Smooth muscle cell (in vitro differentiated cells): ENCODE results near the gene DOCK4. TPM values are rescaled to one million over a fixed set of nuclear protein-coding genes. Genes with fewer than 3 reads are reported as not detected.

Source experiments
- DNase-seq: peaks from one replicate; lab custom pipeline; 2025; ENCODE audit not compliant: unreplicated experiment; lab: John Stamatoyannopoulos, UW
- H2AFZ ChIP-seq: fragments of 200-600 bp; sonication (generic); 2 replicates; pipeline ENCODE4 v1.6.0; 2016; ENCODE audit warnings: antibody characterized with exemption, low read depth, mild to moderate bottlenecking
- H3F3A ChIP-seq: fragments of 200-600 bp; sonication (generic); 2 replicates; pipeline ENCODE4 v1.6.0; 2017; ENCODE audit warnings: antibody characterized with exemption, low read depth
- H3K27ac ChIP-seq: fragments of 200-600 bp; sonication (generic); 2 replicates; pipeline ENCODE4 v1.5.1; 2016; ENCODE audit warnings: low read depth, mild to moderate bottlenecking
- H3K27me3 ChIP-seq: fragments of 200-600 bp; sonication (generic); 2 replicates; pipeline ENCODE4 v1.6.1; 2016; ENCODE audit warnings: low read depth, mild to moderate bottlenecking
- H3K36me3 ChIP-seq: fragments of 200-600 bp; sonication (generic); 2 replicates; pipeline ENCODE4 v1.5.1; 2016; ENCODE audit warnings: low read depth
- H3K4me1 ChIP-seq: fragments of 200-600 bp; sonication (generic); 2 replicates; pipeline ENCODE4 v1.5.1; 2016; ENCODE audit warnings: low read depth
- H3K4me2 ChIP-seq: fragments of 200-600 bp; sonication (generic); 2 replicates; pipeline ENCODE4 v1.6.0; 2016; ENCODE audit warnings: mild to moderate bottlenecking
- H3K4me3 ChIP-seq: fragments of 200-600 bp; sonication (generic); 2 replicates; pipeline ENCODE4 v1.5.1; 2016; ENCODE audit warnings: mild to moderate bottlenecking
- H3K79me2 ChIP-seq: fragments of 200-600 bp; sonication (generic); 2 replicates; pipeline ENCODE4 v1.6.0; 2016; ENCODE audit warnings: low read depth, mild to moderate bottlenecking
- H3K9ac ChIP-seq: fragments of 200-600 bp; sonication (generic); 2 replicates; pipeline ENCODE4 v1.6.0; 2016; ENCODE audit warnings: low read depth
- H3K9me3 ChIP-seq: fragments of 200-600 bp; sonication (generic); replicated peaks from 2 replicates; pipeline ENCODE4 v1.5.1; 2016; ENCODE audit warnings: low read depth
- H4K20me1 ChIP-seq: fragments of 200-600 bp; sonication (generic); 2 replicates; pipeline ENCODE4 v1.6.0; 2016; ENCODE audit warnings: low read depth
- CTCF ChIP-seq: fragments of 200-600 bp; sonication (generic); IDR thresholded peaks from 2 replicates; pipeline ENCODE4 v1.5.1; 2017; ENCODE audit warnings: borderline replicate concordance, mild to moderate bottlenecking, antibody characterized with exemption; ENCODE audit not compliant: insufficient read depth, poor library complexity, severe bottlenecking
- WGBS: methylation state at CpG from one replicate; pipeline ENCODE4 v1.1.7; 2016; ENCODE audit warnings: low lambda C conversion rate; 5-methylcytosine and 5-hydroxymethylcytosine counted together
- polyA plus RNA-seq: library from polyadenylated mRNA; unstranded; fragments of >200 nt; fragmentation: Nextera tagmentation; extraction: Ambion mirVana; gene quantifications from 2 replicates; pipeline ENCODE4 v1.2.1, GENCODE V29; 2016
- total RNA-seq: library from RNA; depleted of rRNA; stranded (reverse); fragments of >200 nt; gene quantifications from 2 replicates; pipeline ENCODE4 v1.2.3, GENCODE V29; 2014

DOCK4 gene
- total and polyA plus RNA-seq, 2 experiments from 2014 or later, result 7.4 to 20.5 TPM

DNA sequence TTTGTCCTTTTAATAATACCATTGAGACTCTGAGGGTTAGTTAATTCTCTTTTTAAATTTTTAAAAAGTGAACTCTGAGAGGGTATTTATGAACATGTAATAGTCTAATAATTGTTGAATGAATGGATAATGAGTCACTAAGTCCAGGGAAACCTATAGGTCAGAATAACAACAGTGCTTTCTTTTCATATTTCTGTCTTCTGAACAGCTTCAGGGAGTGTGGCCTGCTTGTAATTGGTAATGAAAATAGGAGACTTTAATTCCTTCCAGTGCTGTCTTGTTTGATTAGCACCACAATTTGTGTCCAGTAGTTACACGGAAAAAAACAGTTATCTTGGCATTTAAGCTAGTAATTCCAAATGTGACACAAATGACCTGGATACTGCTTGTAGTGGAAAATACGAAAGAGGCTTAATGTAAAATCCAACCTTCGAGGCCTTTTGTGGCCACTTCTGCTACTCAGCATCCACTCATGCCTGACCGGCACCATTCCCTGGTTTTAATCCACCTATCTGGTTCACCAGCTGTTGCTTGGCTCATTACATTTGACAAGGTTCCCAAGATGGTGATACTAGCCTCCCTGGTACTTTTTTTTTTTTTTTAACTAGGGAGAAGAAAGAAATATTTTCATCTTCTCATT, 494.7 kb downstream of the DOCK4 start:
- no peaks in the 10 kb centered on the region for H3K27me3 ChIP-seq
- 84% methylated on average over 4 of the region's 4 CpGs for WGBS
- no peak overlapping the region for H2AFZ ChIP-seq
- H4K20me1 ChIP-seq, result no peaks in the 10 kb centered on the region
- TF ChIP-seq CTCF, result no peak
- no peak for DNase-seq
- no peak overlapping the region for H3K4me2 ChIP-seq
- H3K4me3 ChIP-seq, result no peak overlapping the region
- H3K27ac ChIP-seq, result no peak overlapping the region
- no peaks in the 10 kb centered on the region for H3K4me1 ChIP-seq
- no peaks in the 10 kb centered on the region for H3K9me3 ChIP-seq
- H3K36me3 ChIP-seq, result no peaks in the 10 kb centered on the region
- H3F3A ChIP-seq, result no peaks in the 10 kb centered on the region
- no peak overlapping the region for H3K9ac ChIP-seq
- H3K79me2 ChIP-seq, result no peaks in the 10 kb centered on the region

GRCh38 chr7:111710839-111711380, 495.3 kb downstream of the DOCK4 start:
- Histone ChIP-seq H3K36me3 (no peaks in the 10 kb centered on the region), H3K27ac (no peak overlapping the region), H3K9me3 (no peaks in the 10 kb centered on the region), H3K4me2 (no peak overlapping the region), H3K9ac (no peak overlapping the region), H2AFZ (no peak overlapping the region), H3K4me3 (no peak overlapping the region), H3F3A (no peaks in the 10 kb centered on the region), H3K4me1 (no peaks in the 10 kb centered on the region), H3K27me3 (no peaks in the 10 kb centered on the region), H3K79me2 (no peaks in the 10 kb centered on the region), H4K20me1 (no peaks in the 10 kb centered on the region)
- 100% methylated on average over 1 of the region's 1 CpG for WGBS
- no peak for DNase-seq
- TF ChIP-seq CTCF, result no peak

- H3K4me1 ChIP-seq, result no peaks in the 10 kb centered on the region
- no peaks in the 10 kb centered on the region for H3F3A ChIP-seq
- H3K79me2 ChIP-seq, result no peaks in the 10 kb centered on the region
- 85% methylated on average over 4 of the region's 4 CpGs for WGBS
- no peak overlapping the region for H3K4me2 ChIP-seq
- no peak overlapping the region for H3K9ac ChIP-seq
- TF ChIP-seq CTCF, result no peak
- no peaks in the 10 kb centered on the region for H3K27me3 ChIP-seq
- H3K27ac ChIP-seq, result no peak overlapping the region
- H3K4me3 ChIP-seq, result no peak overlapping the region
- H2AFZ ChIP-seq, result no peak overlapping the region
- no peaks in the 10 kb centered on the region for H3K9me3 ChIP-seq
- no peaks in the 10 kb centered on the region for H3K36me3 ChIP-seq
- no peak for DNase-seq
- no peaks in the 10 kb centered on the region for H4K20me1 ChIP-seq
Measured at GRCh38 chr7:111708072-111708471, 498.1 kb downstream of the DOCK4 start.

DNA sequence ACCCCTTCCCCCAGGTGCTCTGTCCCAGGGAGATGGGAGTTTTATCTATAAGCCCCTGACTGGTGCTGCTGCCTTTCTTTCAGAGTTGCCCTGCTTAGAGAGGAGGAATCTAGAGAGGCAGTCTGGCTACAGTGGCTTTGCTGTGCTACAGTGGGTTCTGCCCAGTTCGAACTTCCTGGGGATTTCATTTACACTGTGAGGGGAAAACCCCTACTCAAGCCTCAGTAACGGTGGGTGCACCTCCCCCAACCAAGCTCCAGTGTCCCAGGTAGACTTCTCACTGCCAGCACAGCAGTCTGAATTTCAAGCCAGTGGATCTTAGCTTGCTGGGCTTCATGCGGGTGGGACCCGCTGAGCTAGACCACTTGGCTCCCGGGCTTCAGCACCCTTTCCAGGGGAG, 500.4 kb downstream of the DOCK4 start:
- WGBS, result 94% methylated on average over 5 of the region's 5 CpGs

More for the DNA sequence above, 500.4 kb downstream of the DOCK4 start:
- Histone ChIP-seq H3K9ac (no peak overlapping the region), H3K36me3 (no peaks in the 10 kb centered on the region), H3K4me2 (no peak overlapping the region), H3K79me2 (no peaks in the 10 kb centered on the region), H4K20me1 (no peaks in the 10 kb centered on the region), H3F3A (no peaks in the 10 kb centered on the region), H3K4me1 (no peaks in the 10 kb centered on the region), H3K27me3 (no peaks in the 10 kb centered on the region), H3K27ac (no peak overlapping the region), H3K9me3 (no peaks in the 10 kb centered on the region), H3K4me3 (no peak overlapping the region), H2AFZ (no peak overlapping the region)
- TF ChIP-seq CTCF, result no peak
- DNase-seq, result no peak
